AG20443 (cell line): ENCODE results near the gene GPR45.

Source experiments
- DNase-seq: peaks from one replicate; pipeline ENCODE4 v3.0.0; 2012; ENCODE audit warnings: low spot score, mixed read lengths

Gene GPR45

DNA sequence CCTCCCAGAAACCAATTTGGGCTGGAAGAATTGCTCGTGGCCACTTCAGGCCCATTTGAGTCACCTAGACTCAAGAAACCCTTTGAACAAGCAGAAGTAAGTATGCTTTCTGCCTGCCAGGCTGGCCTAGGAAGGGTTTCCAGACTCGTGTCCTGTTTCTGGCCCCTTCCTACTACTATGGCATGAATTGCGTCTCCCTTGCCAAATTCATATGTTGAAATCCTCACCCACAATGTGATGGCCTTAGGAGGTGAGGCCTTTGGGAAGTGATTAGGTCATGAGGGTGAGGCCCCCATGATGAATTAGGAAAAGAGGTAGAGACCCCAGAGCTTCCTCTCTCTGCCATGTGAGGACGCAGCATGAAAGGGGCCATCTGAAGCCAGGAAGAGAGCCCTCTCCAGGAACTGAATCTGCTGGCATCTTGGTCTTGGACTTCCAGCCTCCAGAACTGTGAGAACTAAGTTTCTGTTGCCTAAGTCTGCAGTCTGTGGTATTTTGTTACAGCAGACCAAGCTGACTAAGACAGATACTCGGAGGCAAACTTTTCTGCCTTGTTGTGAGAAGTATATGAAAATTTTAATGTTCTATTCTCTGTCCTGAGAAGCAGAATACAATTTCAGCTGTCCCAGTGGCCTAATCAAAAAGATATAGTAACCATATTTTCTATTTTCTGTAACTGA lies 13.1 kb downstream of the GPR45 start:
- DNase-seq, result no peak

DNA sequence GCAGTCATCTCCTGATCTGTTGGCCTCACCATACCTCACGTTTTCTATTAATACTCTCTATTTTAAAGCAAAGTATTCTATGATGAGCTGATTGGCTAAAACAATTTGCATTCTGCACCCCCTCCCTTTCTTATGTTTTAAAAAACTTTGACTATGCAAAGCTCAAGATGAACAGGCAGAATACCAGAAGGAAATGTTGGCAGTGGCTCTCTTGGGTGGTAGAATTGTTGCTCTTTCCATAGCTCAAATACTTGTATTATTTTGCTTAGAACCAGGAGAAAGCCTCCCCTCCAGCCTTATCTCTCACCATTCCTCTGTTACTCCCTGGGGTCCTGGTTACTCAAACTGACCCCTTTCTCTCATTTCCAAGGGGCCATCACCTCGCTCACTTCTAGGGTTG lies 14.4 kb downstream of the GPR45 start:
- DNase-seq, result no peak

DNA sequence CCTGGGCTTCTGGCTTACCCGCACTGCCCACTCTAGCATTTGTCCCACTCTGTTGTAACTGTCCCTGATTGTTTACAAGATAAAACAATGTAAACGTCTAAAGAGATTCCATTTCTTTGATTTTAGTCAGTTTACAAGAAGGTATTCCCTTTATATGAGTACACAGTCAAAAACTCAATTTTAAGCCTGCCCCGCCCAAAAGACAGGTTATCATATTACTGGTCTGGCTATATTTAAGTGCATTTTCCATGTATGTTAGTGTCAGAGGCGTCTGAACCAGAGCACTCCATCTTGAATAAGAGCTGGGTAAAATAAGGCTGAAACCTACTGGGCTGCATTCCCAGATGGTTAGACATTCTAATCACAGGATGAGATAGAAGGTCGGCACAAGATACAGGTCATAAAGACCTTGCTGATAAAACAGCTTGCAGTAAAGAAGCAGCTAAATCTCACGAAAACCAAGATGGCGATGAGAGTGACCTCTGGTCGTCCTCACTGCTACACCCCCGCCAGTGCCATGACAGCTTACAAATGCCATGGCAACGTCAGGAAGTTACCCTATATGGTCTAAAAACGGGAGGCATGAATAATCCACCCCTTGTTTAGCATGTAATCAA lies 15.0 kb downstream of the GPR45 start:
- no peak for DNase-seq

DNA sequence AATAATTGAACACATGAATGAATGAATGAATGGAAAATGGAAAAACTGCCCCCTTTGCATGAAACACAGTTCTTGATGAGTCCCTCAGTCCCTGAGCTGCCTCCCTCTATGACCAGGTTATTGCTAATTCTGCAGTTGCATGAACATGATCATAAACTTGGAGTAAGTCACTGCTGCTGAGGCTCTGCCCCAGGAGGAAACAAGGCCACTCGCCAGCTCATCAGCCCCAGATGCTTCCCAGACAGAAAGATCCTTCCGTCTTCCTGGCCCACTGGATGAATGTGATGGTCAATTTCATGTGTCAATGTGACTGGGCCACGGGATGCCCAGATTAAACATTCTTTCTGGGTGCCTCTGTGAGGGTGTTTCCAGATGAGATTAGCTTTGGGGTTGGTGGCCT lies 16.4 kb downstream of the GPR45 start:
- peak; percentile 50 for DNase-seq

DNA sequence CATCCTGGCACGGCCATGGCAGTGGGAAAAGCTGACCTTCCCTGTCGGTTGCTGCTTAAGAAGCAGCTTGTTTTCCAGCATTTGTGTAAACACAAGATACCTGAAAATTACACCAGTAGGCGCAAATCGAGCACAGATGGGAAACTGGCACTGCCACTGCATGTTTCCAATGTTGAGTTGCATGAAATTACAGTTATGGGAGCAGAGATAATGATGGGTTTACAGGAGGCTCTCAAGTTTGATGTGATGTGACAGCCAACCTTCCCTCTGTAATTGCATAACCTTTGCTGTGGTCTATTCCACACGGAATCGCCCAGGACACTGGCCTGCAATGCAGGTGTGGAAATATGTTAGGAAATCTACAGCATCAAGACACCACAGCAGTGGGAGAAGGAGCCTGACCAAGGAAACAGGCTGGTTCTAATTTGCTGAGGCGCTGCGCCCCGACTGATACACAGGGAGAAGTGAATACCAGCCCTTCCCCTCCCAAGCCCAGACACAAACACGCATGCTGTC lies 17.4 kb downstream of the GPR45 start:
- no peak for DNase-seq

DNA sequence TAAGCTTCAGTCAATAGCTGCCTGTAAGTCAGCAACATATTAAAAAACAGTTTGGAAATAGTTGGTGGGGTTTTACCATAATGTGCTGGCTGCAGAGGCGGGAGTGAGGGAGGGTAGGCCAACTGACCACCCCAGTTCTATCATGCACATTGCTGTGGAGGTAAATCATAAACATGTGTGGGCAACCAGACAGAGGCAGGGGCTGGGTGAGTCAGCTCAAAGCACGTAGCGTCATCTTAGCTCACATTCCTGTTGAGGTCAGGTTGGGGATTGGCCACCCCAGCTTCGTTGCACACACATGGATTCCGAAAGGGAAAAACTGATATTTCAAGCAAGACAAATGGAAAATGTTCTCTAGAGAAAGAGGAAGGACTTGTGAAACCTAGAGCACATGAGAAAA lies 19.5 kb downstream of the GPR45 start:
- DNase-seq, result peak; percentile 94

DNA sequence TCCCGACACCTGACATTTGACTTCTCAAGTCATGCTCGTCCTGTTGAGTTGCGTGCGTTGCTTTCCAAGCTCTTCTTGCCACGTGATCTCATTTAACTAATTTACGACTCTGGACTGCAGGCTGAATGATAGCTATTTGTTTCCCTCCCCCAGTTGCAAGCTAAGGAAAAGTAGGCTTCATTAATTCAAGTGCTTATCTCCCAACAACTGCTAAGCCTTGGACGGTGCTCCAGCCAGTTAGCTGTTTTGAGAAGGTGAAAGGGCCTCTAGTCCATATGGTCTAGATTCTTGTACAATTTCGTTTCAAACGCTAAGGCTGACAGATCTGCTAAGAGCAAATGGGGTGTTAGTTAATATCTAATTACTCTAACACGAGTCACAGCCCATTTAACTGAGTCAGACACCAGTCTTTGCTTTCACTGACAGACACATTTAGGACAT lies 21.1 kb downstream of the GPR45 start:
- DNase-seq, result no peak

DNA sequence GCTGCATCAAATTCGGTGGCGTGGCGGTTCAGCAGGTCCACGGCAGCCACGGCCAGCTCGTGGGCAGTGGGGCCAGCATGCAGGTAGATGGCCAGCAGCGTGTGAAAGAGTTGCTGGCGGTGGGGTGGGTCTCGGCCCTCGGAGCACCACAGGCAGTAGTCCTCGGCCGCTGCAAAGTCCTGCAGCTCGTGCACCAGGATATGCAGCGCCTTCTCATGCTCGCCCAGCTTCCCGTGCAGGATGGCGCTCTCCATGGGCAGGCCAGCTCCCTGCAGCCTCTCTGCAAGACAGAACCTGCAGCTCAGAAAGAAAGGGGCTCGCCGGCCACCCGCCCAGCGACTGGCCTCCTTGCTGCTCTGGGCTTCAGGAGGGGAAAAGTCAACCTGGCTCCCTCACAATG lies 27.9 kb downstream of the GPR45 start:
- DNase-seq, result no peak

DNA sequence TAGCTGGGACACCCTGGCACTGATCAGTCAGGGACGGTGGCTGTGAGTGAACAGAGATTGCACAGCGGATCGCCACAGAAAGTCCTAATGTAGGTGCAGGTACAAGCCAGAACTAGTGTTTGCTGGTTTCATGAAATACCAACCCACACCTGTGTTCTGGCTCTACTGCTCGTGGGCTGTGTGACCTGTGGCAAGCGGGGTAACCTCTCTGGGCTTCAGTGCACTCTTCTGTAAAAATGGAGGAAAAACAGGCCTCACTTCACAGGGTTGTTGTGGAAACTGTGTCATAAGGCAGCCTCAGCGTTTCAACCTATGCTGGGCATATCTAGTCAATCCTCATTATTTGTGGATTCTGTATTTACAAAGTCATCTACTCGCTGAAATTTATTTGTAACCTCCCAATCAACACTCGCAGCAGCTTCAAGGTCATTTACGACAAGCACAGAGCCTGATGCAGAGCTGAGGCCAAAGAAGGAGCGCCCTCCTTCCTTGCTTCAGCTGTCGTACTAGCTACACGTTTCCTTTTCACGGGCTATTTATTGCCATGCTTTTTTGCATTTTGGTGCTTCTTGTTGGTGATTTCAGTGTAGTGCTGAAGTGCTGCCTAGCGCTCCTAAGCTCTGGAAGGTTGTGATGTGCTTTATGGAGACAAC lies 30.0 kb downstream of the GPR45 start:
- no peak for DNase-seq

DNA sequence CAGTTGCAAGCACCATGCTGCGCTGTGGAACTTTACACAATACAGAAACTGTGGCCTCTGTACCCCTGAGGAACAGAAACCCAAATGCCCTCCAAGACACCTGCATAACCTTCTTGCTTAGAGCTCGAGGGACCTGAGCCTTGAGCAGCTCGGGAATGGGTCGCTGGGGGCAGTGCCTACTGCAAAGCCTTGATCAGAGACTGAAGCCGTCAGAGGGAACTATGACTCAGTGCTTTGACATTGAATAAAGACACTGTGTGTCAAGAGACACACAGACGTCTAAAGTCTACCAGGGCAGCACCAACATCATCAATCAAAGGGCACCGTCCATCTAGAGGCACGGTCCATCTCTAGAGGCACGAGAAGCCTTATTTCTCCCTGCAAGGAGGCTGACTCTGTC lies 30.6 kb downstream of the GPR45 start:
- no peak for DNase-seq

DNA sequence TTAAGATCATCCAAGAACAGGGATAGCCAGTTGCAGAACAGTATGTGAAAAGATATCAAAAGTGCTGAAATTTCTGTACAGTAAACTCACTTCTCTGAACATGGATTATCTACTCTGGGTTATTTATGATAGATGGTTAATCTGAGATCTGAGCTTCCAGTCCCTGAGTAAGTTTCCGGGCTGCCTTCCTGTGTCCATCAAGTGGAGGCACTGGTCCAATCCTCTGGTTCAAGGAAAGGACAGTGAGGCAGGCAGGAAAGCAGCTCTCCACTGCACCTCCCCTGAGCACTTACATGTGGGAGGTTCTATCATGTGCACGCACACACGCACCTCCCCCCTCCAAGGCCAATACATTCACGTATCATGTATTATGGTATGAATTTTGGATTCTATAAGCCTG lies 32.5 kb downstream of the GPR45 start:
- DNase-seq, result no peak

DNA sequence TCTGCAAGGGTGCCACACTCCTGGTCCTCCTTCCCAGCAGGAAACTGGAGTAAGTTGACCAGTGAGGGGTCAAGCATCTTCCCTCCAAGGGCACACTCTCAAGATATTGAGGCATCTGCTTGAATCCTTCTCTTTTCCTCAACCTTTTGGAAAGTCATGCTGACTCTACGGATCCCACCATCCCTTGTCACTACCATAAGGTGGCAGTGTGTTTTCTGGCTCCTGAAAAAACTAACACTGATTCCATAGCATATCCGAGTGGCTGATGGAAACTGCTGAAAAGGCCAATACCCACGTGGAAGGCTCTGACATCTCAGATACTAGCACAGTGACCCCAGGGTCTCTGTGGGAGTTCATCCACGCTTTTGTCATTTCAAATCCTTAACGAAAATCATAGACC lies 37.1 kb downstream of the GPR45 start:
- no peak for DNase-seq

DNA sequence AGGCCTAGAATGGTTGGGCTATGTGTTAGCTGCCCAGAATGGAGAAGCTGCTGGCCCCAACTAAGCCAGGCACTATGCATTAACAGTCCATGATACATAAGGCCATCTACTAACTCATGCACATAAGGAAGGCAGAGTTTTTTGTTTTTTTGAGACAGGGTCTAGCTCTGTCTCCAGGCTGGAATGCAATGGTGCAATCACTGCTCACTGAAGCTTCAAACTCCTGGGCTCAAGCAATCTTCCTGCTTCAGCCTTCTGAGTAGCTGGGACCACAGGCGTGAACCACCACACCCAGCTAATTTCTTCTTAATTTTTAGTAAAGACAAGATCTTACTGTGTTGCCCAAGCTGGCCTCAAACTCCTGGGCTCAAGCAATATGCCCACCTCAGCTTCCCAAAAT lies 37.6 kb downstream of the GPR45 start:
- no peak for DNase-seq

DNA sequence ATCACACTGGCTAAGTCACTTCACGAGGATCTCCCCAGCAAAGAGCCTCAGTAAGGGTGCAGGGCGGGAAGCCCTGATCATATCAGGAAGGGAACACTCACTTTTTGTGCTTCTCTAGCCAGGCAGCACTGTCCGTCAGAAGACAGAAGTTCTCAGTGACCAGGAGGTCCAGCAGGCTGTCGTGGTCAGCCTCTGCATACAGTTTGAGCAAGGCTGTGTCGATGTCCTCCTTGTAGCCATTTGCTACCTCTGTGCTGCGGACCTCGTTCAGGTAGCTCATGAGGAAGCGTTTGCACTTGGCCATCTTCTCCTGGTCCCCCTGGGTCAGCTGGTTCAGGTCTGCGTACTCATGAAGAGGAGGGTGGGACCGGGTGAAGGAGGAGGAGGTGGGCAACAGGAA lies 38.7 kb downstream of the GPR45 start:
- no peak for DNase-seq

DNA sequence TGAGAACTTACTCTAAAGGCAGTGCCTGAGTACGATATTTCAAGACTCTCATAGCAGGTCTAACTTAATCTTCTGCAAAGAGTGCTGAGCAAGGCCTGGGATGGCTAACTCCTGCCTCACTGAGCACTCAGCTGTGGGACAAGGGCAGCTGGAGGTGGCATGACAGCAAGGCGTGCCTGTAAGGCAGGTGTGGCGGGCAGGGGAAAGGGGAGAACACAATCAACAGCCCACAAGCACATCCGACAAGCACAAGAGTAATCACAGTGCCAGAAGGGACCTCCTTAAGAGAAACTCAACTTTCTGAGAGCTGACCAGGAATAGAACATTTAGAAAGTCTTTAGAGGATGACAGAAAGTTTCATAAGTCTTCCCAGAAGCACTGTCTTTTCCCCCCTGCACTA lies 42.0 kb downstream of the GPR45 start:
- no peak for DNase-seq

DNA sequence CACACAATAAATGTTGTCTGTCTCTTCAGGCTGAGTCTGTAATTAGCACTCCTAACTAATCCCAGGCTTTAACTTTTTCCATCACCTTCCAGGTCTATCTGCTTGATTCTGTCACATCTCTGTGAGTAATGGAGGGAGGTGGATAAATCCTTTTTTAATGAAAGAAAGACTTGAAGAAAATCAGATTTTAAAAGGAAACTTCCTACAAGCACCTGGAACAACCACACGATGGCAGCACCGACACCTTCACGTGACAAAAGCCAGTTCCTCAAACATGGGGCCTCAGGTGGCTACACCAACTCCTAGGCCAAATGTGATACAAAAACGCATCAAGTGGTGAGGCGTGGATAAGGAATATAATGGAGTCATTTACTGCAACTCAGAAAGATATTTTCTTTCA lies 46.1 kb downstream of the GPR45 start:
- DNase-seq, result peak; percentile 43

DNA sequence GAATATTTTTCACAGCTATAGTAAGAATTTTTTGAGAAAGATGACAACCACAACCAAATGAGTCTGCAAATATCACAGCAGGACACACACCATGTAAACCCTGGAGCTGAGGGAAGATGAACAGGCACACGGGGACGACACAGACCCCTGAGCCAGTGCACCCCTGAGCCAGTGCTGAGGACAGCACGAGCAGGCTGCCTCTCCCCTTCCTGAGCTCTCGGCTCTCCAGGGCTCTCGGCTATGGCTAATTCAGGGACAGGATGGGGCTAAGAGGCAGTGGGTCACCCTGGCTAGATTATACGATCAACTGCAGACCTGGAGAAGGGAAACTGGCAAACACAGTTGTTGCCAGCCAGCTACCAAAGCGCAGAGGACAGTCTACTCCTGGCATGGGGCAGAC lies 46.6 kb downstream of the GPR45 start:
- DNase-seq, result no peak

DNA sequence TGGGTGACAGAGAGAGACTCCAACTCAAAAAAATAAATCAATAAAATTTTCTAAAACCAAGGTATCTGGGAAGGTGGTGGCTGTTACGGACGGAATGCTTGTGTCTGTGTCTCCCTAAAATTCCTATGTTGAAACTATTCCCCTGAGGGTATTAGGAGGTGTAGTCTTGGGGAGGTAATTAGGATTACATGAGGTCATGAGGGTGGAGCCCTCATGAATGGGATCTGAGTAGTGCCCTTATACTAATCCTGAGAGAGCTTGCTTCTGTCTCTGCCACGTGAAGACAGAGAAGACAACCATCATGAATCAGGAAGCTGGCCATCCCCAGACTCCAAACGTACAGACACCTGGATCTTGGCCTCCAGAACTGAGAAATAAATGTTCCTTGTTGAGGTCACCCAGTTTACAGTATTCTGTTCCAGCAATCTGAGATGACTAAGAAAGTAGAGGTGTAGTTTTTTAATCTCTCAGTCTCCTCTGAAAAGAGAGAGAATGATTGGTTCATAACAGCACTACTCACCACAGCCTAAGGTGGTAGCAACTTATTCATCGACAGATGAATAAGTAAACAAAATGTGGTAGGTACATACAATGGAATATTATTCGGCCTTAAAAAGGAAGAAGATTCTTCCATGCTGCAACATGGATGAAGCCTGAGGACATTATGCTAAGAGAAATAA lies 49.6 kb downstream of the GPR45 start:
- DNase-seq, result no peak

DNA sequence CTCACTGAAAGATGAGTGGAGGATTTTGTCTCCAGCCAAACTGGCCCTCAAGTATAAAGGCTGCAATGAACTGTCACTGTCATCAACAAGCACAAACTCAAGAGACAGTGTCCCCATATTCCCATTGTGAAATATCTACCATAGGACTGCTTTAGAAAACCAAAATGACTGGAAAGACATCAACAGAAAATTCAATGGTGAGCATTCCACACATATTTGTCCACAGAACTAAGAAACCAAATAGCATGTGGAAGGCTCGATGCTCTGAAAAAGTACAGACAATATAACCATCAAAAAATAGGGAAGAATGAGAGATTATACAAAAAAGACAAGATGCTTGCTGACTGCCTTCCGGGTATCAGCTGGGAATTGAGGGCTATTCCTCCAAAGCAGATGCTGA lies 50.4 kb downstream of the GPR45 start:
- DNase-seq, result peak; percentile 28
